OCI-LY1 (cell line): ENCODE results near the gene IGFBP2.

Source experiments
- H2AFZ ChIP-seq: fragments of 200-600 bp; sonication (generic), shearing (Covaris generic); 2 replicates; pipeline ENCODE4 v1.6.0; 2014; ENCODE audit warnings: antibody characterized with exemption, mild to moderate bottlenecking, low read length
- H3F3A ChIP-seq: fragments of 200-600 bp; sonication (generic), shearing (Covaris generic); 2 replicates; pipeline ENCODE4 v1.6.0; 2014; ENCODE audit warnings: mild to moderate bottlenecking, antibody characterized with exemption, low read length, moderate library complexity; ENCODE audit not compliant: insufficient read depth
- H3K27ac ChIP-seq: fragments of 200-600 bp; sonication (generic); 2 replicates; pipeline ENCODE4 v1.5.1; 2014; ENCODE audit warnings: low read length, mixed run types, mild to moderate bottlenecking, low read depth; ENCODE audit not compliant: poor library complexity, severe bottlenecking
- H3K27me3 ChIP-seq: fragments of 200-600 bp; sonication (generic); 2 replicates; pipeline ENCODE4 v1.6.0; 2014; ENCODE audit warnings: antibody characterized with exemption, mild to moderate bottlenecking, low read length, moderate library complexity; ENCODE audit not compliant: insufficient read depth
- H3K36me3 ChIP-seq: fragments of 200-600 bp; sonication (generic); 2 replicates; pipeline ENCODE4 v1.6.1; 2014; ENCODE audit warnings: mild to moderate bottlenecking, antibody characterized with exemption, low read length, moderate library complexity, mixed read lengths; ENCODE audit not compliant: insufficient read depth
- H3K4me1 ChIP-seq: fragments of 200-600 bp; sonication (generic); 2 replicates; pipeline ENCODE4 v1.5.1; 2014; ENCODE audit warnings: mild to moderate bottlenecking, low read length, moderate library complexity; ENCODE audit not compliant: insufficient read depth, severe bottlenecking
- H3K4me2 ChIP-seq: fragments of 200-600 bp; sonication (generic), shearing (Covaris generic); 2 replicates; pipeline ENCODE4 v1.6.1; 2014; ENCODE audit warnings: low read length
- H3K4me3 ChIP-seq: fragments of 200-600 bp; sonication (generic); 2 replicates; pipeline ENCODE4 v1.5.1; 2014; ENCODE audit warnings: low read length, low read depth, mild to moderate bottlenecking, mixed read lengths; ENCODE audit not compliant: poor library complexity, severe bottlenecking
- H3K79me2 ChIP-seq: fragments of 200-600 bp; shearing (Covaris generic); 2 replicates; pipeline ENCODE4 v1.6.1; 2016; ENCODE audit warnings: mixed run types, low read length, mixed read lengths; ENCODE audit not compliant: insufficient read depth
- H3K9ac ChIP-seq: fragments of 200-600 bp; sonication (generic), shearing (Covaris generic); 2 replicates; pipeline ENCODE4 v1.6.1; 2014; ENCODE audit warnings: mild to moderate bottlenecking, low read length, mixed read lengths
- H3K9me2 ChIP-seq: fragments of 200-600 bp; sonication (generic), shearing (Covaris generic); 2 replicates; pipeline ENCODE4 v1.6.1; 2014; ENCODE audit warnings: low read depth, mild to moderate bottlenecking, low read length, mixed read lengths
- H3K9me3 ChIP-seq: fragments of 200-600 bp; shearing (Covaris generic); 2 replicates; pipeline ENCODE4 v1.6.1; 2014; ENCODE audit warnings: low read length, mixed read lengths
- H4K20me1 ChIP-seq: fragments of 200-600 bp; sonication (generic), shearing (Covaris generic); 2 replicates; pipeline ENCODE4 v1.6.0; 2016; ENCODE audit warnings: mild to moderate bottlenecking, low read length; ENCODE audit not compliant: insufficient read depth
- CTCF ChIP-seq: fragments of 200-600 bp; sonication (generic), shearing (Covaris generic); IDR thresholded peaks from 2 replicates; pipeline ENCODE4 v1.5.1; 2017; ENCODE audit warnings: mild to moderate bottlenecking, antibody characterized with exemption, low read length, moderate library complexity, mixed read lengths
- EZH2 ChIP-seq: fragments of 200-600 bp; sonication (generic), shearing (Covaris generic); IDR thresholded peaks from 2 replicates; pipeline ENCODE4 v1.8.0; 2017; ENCODE audit warnings: borderline replicate concordance, mixed run types, mild to moderate bottlenecking, antibody characterized with exemption, low read length, moderate library complexity, mixed read lengths

IGFBP2 gene

GRCh38 chr2:216702756-216703155 lies 69.5 kb downstream of the IGFBP2 start:
- Histone ChIP-seq H3K27me3 (no peaks in the 10 kb centered on the region), H3K9ac (no peak overlapping the region), H3F3A (no peaks in the 10 kb centered on the region), H3K4me1 (no peaks in the 10 kb centered on the region), H3K9me2 (no peaks in the 10 kb centered on the region), H3K4me3 (no peak overlapping the region), H3K27ac (no peak overlapping the region), H3K36me3 (no peaks in the 10 kb centered on the region), H3K4me2 (no peak overlapping the region), H3K79me2 (no peaks in the 10 kb centered on the region), H3K9me3 (no peaks in the 10 kb centered on the region), H4K20me1 (no peaks in the 10 kb centered on the region), H2AFZ (no peak overlapping the region)
- TF ChIP-seq CTCF (no peak), EZH2 (no peak)

- H3K4me3 ChIP-seq, result no peak overlapping the region
- no peak overlapping the region for H3K27ac ChIP-seq
- H3K79me2 ChIP-seq, result no peaks in the 10 kb centered on the region
- no peaks in the 10 kb centered on the region for H3K9me2 ChIP-seq
- 0 out of 2 replicates have a peak, but pooled peaks cover 3% of the 10 kb centered on the region for H3K27me3 ChIP-seq
- no peaks in the 10 kb centered on the region for H3K36me3 ChIP-seq
- TF ChIP-seq EZH2, result no peak
- TF ChIP-seq CTCF, result no peak
- no peak overlapping the region for H3K9ac ChIP-seq
- 0 out of 2 replicates have a peak, but pooled peaks cover 3% of the 10 kb centered on the region for H3K9me3 ChIP-seq
- H3K4me1 ChIP-seq, result no peaks in the 10 kb centered on the region
- H3K4me2 ChIP-seq, result no peak overlapping the region
- no peaks in the 10 kb centered on the region for H4K20me1 ChIP-seq
- H2AFZ ChIP-seq, result no peak overlapping the region
- H3F3A ChIP-seq, result no peaks in the 10 kb centered on the region
Measured at GRCh38 chr2:216710551-216711301, 77.5 kb downstream of the IGFBP2 start.

GRCh38 chr2:216711348-216711747 lies 78.1 kb downstream of the IGFBP2 start:
- Histone ChIP-seq H3K36me3 (no peaks in the 10 kb centered on the region), H3K27me3 (0 out of 2 replicates have a peak, but pooled peaks cover 3% of the 10 kb centered on the region), H3K4me3 (no peak overlapping the region), H3K27ac (no peak overlapping the region), H2AFZ (no peak overlapping the region), H3K9ac (no peak overlapping the region), H3K9me2 (no peaks in the 10 kb centered on the region), H3F3A (no peaks in the 10 kb centered on the region), H3K4me2 (no peak overlapping the region), H3K9me3 (0 out of 2 replicates have a peak, but pooled peaks cover 3% of the 10 kb centered on the region), H3K79me2 (no peaks in the 10 kb centered on the region), H4K20me1 (no peaks in the 10 kb centered on the region), H3K4me1 (no peaks in the 10 kb centered on the region)
- no peak for TF ChIP-seq EZH2
- TF ChIP-seq CTCF, result no peak
